ENCODE data around the gene MRGPRF. TPM values are rescaled to one million over a fixed set of nuclear protein-coding genes. Genes with fewer than 3 reads are reported as not detected.
A peak's percentile ranks its signal among the peaks of the same experiment; 100 is the strongest.

The MRGPRF gene
- total RNA-seq, 2 donors from 2014 or later: 4.7 to 7.6 TPM

DNA sequence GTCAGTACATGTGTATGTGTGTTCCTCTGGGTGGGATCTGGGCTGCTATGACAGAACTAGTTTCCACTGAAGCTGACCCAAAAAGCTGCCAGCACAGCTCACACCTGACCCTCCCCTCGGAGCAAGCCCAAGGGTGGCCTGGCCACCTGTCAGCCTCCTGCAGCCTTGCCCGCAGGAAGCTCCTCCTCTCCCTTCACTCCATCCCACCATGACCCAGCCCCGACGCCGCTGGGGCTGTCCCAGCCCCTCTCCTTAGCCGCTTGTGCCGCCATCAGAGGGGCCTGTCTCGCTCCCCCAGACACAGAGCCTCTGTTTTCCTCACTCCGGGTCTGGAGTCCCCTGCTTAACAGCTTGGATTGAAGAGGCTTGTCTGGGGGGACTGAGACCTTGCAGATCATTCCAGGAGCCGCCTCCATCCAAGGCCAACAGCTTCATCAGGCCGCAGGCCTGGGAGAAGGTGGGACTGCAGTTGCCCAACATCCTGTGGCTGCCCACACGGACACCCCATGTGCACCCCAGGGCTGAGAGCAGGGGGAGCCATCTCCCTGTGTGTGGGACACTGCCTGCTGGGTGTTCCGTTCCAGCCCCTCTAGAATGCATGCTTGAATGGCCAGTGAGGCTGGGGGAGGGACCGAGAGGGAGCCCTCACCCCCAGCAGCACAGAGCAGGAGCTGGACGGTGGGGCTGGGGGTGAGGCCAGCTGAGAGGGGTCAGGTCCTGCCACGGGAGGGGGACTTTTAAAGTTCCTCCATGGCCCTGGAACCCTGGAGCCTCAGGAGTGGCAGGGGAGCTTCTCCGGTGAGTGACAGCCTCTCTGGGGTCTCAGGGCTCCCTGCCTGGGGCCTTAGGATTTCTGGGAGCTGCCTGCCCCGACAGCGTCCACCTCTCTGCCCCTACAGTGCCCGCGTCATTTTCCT is 696 bp downstream of the MRGPRF start:
- Histone ChIP-seq H3K4me1 (peaks cover 34% of the 10 kb centered on the region), H3K36me3 (replicated peaks in 1 of 2; ENCODE audit: insufficient read depth in 1 of 2, low read depth in 2 of 2) (no peaks in the 10 kb centered on the region), H3K4me3 (no peak overlapping the region), H3K9me3 (no peaks in the 10 kb centered on the region), H3K27ac (peak overlapping the region in 2 of 4 donors; percentile 32 to 47), H3K27me3 (peaks cover 0 to 5% of the 10 kb centered on the region in 2 donors)
- TF ChIP-seq, protein P1, sequence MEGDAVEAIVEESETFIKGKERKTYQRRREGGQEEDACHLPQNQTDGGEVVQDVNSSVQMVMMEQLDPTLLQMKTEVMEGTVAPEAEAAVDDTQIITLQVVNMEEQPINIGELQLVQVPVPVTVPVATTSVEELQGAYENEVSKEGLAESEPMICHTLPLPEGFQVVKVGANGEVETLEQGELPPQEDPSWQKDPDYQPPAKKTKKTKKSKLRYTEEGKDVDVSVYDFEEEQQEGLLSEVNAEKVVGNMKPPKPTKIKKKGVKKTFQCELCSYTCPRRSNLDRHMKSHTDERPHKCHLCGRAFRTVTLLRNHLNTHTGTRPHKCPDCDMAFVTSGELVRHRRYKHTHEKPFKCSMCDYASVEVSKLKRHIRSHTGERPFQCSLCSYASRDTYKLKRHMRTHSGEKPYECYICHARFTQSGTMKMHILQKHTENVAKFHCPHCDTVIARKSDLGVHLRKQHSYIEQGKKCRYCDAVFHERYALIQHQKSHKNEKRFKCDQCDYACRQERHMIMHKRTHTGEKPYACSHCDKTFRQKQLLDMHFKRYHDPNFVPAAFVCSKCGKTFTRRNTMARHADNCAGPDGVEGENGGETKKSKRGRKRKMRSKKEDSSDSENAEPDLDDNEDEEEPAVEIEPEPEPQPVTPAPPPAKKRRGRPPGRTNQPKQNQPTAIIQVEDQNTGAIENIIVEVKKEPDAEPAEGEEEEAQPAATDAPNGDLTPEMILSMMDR (IDR thresholded peaks at IDR 0.05): no peak
- DNase-seq: no peak
- intact Hi-C loops (cut with DNase I): no loop called here
- no peak for ATAC-seq
- WGBS, 2 donors: 44 to 52% methylated on average over 15 to 21 of the region's 21 CpGs

DNA sequence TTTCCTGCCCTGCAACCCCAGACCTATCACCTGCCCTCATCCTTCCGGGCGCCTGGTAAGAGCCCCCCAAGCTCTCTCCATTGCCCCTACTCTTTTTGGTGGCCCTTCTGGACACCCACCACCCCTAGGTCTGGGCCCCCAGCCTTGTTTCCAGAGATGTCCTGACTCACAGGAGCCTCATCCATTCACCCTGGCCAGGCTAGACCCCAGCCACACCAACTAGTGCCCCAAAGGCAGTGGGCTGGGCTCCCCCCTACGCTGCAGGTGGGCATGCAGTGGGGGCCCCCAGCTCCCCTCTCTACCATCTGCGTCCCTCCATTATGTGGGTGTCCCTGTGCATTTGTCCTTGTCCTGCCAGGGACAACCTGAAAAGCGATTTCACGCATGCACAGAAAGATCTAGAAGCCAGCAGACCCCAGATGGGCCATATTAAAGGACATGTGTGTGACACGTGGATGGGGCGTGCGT is 1.4 kb downstream of the MRGPRF start:
- Histone ChIP-seq H3K4me1 (peaks cover 38% of the 10 kb centered on the region), H3K27me3 (peaks cover 0 to 5% of the 10 kb centered on the region in 2 donors), H3K36me3 (replicated peaks in 1 of 2; ENCODE audit: insufficient read depth in 1 of 2, low read depth in 2 of 2) (no peaks in the 10 kb centered on the region), H3K4me3 (no peak overlapping the region), H3K9me3 (no peaks in the 10 kb centered on the region), H3K27ac (peak overlapping the region in 1 of 4 donors; percentile 47)
- DNase-seq: no peak
- WGBS, 2 donors: 56% methylated on average over 9 of the region's 9 CpGs
- intact Hi-C loops (cut with DNase I): no loop called here
- no peak for ATAC-seq
- TF ChIP-seq, protein P1 (IDR thresholded peaks at IDR 0.05): no peak
- no peak for TF ChIP-seq POLR2A (IDR thresholded peaks at IDR 0.05)

DNA sequence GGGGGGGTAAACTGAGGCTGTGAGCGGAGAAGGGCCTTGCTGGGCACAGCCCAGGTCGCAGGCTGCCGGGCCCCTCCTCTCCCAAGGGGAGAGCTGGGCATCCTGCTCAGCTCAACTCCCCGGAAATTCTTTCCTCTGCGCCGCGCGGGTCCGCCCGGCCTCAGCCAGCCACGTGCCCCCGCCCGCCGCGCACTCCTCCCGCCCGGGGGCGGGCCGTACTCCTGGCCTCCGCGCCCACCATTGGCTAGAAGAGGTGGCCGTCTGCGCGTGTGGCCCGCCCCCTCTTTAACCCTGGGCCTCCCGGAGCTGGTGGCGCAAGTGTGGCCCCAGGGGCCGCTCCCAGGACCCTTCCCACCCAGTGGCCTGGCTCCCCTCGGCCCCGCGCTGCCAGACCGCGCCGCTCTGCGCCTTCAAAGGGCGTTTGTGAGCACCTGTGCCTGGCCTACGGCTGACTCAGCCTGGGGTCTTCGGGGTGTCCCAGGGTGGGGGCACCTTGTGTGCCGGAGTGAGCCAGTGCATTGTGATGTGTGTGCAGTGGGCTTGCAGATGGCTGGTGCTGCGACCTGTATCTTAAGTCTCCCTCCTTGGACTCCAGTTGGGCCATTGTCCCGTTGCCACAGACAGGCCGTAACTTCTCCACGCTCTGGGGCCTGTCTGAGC is 2.0 kb downstream of the MRGPRF start:
- Histone ChIP-seq H3K27me3 (peaks cover 0 to 5% of the 10 kb centered on the region in 2 donors), H3K9me3 (no peaks in the 10 kb centered on the region), H3K36me3 (replicated peaks in 1 of 2; ENCODE audit: insufficient read depth in 1 of 2, low read depth in 2 of 2) (no peaks in the 10 kb centered on the region), H3K4me1 (peaks cover 38% of the 10 kb centered on the region), H3K27ac (peak overlapping the region in 2 of 4 donors; percentile 43 to 44), H3K4me3 (no peak overlapping the region)
- 16 to 54% methylated on average over 5 to 35 of the region's 43 CpGs for WGBS, 2 donors
- ATAC-seq (peak; percentile 71), DNase-seq (peak; percentile 57 to 67 (median 62))
- intact Hi-C loops (cut with DNase I): no loop called here
- TF ChIP-seq, protein P1 (IDR thresholded peaks at IDR 0.05): no peak
- TF ChIP-seq POLR2A (IDR thresholded peaks at IDR 0.05): peak; percentile 8 to 49 (median 33)

GRCh38 chr11:69010361-69010891 is 2.6 kb downstream of the MRGPRF start:
- ATAC-seq (no peak), DNase-seq (no peak)
- H3K36me3 ChIP-seq (replicated peaks in 1 of 2; ENCODE audit: insufficient read depth in 1 of 2, low read depth in 2 of 2): no peaks in the 10 kb centered on the region
- peaks cover 0 to 5% of the 10 kb centered on the region in 2 donors for H3K27me3 ChIP-seq
- TF ChIP-seq, protein P1 (IDR thresholded peaks at IDR 0.05): no peak
- TF ChIP-seq POLR2A (IDR thresholded peaks at IDR 0.05): no peak
- H3K27ac ChIP-seq: peak overlapping the region in 2 of 4 donors; percentile 43 to 44
- peaks cover 38% of the 10 kb centered on the region for H3K4me1 ChIP-seq
- no peak overlapping the region for H3K4me3 ChIP-seq
- 52 to 54% methylated on average over 2 to 9 of the region's 9 CpGs for WGBS, 2 donors
- intact Hi-C loops (cut with DNase I): no loop called here
- H3K9me3 ChIP-seq: no peaks in the 10 kb centered on the region

Measured in body of pancreas (tissue), 4 donors.